ENCODE results near the gene ST3GAL2. TPM values are rescaled to one million over a fixed set of nuclear protein-coding genes. Genes with fewer than 3 reads are reported as not detected.

Gene ST3GAL2
- total RNA-seq, 2 experiments from 2014 or later: 44.6 to 61.0 TPM

DNA sequence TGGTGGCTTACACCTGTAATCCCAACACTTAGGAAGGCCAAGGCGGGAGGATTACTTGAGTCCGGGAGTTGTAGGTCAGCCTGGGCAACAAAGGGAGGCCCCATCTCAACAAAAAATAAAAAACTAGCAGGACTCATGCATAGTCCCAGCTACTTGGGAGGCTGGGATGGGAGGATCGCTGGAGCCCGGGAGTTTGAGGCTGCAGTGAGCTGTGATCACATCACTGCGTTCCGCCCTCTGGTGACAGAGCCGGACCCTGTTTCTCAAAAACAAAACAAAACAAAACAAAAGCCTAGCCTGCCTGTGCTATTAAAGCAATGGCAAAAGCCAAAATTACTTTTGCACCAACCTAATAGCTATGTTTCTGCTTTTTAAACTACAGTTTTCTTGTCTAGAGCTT is 17.0 kb upstream of the ST3GAL2 start:
- peak; percentile 42 for DNase-seq (ENCODE audit: low spot score)
- Histone ChIP-seq H3K27ac (ENCODE audit: low read depth, low read length, poor library complexity, severe bottlenecking) (no peak overlapping the region), H2AFZ (ENCODE audit: low read length) (no peak overlapping the region), H4K20me1 (ENCODE audit: insufficient read depth, low read length) (no peaks in the 10 kb centered on the region), H3K9me2 (ENCODE audit: insufficient read depth, low read length) (no peaks in the 10 kb centered on the region), H3K4me1 (ENCODE audit: insufficient read depth, low read length, poor library complexity, severe bottlenecking) (peaks cover 13% of the 10 kb centered on the region), H3K4me3 (ENCODE audit: low read depth, low read length, poor library complexity, severe bottlenecking) (no peak overlapping the region), H3K36me3 (ENCODE audit: insufficient read depth, low read length) (no peaks in the 10 kb centered on the region), H3K79me2 (ENCODE audit: insufficient read depth, low read depth, low read length) (no peaks in the 10 kb centered on the region), H3K4me2 (ENCODE audit: low read length) (peak overlapping the region; percentile 90; the same call in 1 of the 2 replicates), H3K9me3 (ENCODE audit: low read length) (no peaks in the 10 kb centered on the region)
- POLR2A ChIA-PET: interaction anchor here (0.7 to 2.6 kb wide), 8 partner anchors 9 to 76 kb away, joined by 3 to 9 read pairs (median 3); partner anchors contain the start of gene ST3GAL2
- CTCF ChIA-PET (ENCODE audit: unreplicated experiment): no interaction called here
- intact Hi-C loops (cut with micrococcal nuclease; ENCODE audit: unreplicated experiment): loop anchor here (2.0 kb wide), 2 partner anchors 17 to 51 kb away; partner anchors contain the start of gene ST3GAL2
- TF ChIP-seq, protein P1, sequence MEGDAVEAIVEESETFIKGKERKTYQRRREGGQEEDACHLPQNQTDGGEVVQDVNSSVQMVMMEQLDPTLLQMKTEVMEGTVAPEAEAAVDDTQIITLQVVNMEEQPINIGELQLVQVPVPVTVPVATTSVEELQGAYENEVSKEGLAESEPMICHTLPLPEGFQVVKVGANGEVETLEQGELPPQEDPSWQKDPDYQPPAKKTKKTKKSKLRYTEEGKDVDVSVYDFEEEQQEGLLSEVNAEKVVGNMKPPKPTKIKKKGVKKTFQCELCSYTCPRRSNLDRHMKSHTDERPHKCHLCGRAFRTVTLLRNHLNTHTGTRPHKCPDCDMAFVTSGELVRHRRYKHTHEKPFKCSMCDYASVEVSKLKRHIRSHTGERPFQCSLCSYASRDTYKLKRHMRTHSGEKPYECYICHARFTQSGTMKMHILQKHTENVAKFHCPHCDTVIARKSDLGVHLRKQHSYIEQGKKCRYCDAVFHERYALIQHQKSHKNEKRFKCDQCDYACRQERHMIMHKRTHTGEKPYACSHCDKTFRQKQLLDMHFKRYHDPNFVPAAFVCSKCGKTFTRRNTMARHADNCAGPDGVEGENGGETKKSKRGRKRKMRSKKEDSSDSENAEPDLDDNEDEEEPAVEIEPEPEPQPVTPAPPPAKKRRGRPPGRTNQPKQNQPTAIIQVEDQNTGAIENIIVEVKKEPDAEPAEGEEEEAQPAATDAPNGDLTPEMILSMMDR (conservative IDR thresholded peaks at IDR 0.05; ENCODE audit: low read length): peak; percentile 72
- TF ChIP-seq EZH2phosphoT487 (IDR thresholded peaks at IDR 0.05; ENCODE audit: borderline replicate concordance, low read depth, low read length): no peak
- no TSS peak for BruUV-seq (replicated peaks)

DNA sequence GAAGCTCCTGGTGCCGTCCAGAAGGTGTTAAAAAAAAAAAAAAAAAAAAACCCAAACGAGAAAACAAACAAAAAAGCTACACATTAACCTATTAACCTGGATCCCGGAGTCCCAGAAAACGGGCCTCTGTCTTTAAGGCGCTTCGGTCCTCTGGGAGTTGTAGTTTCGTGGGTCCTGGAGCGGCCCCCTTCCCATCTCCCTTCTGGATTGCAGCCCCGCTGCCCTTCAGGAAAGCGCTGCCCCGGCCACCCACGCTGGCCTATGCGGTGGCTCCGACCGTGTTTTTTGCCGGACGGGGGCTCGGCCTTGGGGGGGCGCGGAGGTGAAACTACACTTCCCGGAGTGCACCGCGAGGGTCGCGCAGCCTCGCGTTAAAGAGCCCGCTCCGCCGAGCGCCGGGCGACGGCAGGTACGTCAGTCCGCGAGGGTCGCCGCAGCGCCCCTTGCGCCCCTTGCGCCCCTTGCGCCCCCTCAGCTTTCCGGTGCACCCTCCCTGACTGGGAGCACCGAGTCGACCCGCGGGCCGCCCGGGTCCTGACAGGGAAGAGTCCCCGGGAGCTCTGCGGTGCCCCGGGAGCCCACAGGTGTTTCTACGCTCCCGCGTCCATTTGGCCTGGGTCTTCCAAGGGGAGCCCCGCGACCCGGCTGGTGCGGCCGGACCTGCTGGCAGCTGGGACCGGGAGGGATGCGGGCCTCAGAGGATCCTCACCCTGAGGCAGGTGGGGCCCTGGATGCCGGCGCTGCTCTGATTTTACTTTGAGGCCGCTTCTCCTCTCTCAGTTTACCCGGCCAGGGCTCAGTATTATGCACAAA is 15.5 kb upstream of the ST3GAL2 start, which contains the start of gene FCSK:
TSS of gene FCSK (plus strand) at position 374 of the 813 bp plus-strand sequence. CDS start 8,596 bp downstream, outside the sequence.
- DNase-seq (ENCODE audit: low spot score): peak; percentile 90
- intact Hi-C loops (cut with micrococcal nuclease; ENCODE audit: unreplicated experiment): loop anchor here (1.0 to 2.0 kb wide), 4 partner anchors 16 to 73 kb away; partner anchors contain the start of gene ST3GAL2
- H3K79me2 ChIP-seq (ENCODE audit: insufficient read depth, low read depth, low read length): no peaks in the 10 kb centered on the region
- peaks cover 11% of the 10 kb centered on the region for H3K4me1 ChIP-seq (ENCODE audit: insufficient read depth, low read length, poor library complexity, severe bottlenecking)
- TF ChIP-seq, protein P1 (conservative IDR thresholded peaks at IDR 0.05; ENCODE audit: low read length): peak; percentile 67
- TF ChIP-seq EZH2phosphoT487 (IDR thresholded peaks at IDR 0.05; ENCODE audit: borderline replicate concordance, low read depth, low read length): no peak
- H3K27ac ChIP-seq (ENCODE audit: low read depth, low read length, poor library complexity, severe bottlenecking): peak within 1 kb of the TSS; percentile 61
- H3K4me2 ChIP-seq (ENCODE audit: low read length): peak within 1 kb of the TSS; percentile 90
- H3K9me3 ChIP-seq (ENCODE audit: low read length): no peaks in the 10 kb centered on the region
- H3K36me3 ChIP-seq (ENCODE audit: insufficient read depth, low read length): no peaks in the 10 kb centered on the region
- H3K4me3 ChIP-seq (ENCODE audit: low read depth, low read length, poor library complexity, severe bottlenecking): peak within 1 kb of the TSS; percentile 77
- ChIA-PET CTCF (ENCODE audit: unreplicated experiment) (interaction anchor here (0.6 to 1.5 kb wide), 7 partner anchors 15 to 74 kb away, joined by 3 to 6 read pairs (median 3); partner anchors contain the start of gene ST3GAL2), POLR2A (interaction anchor here (0.7 to 2.9 kb wide), 18 partner anchors 12 to 304 kb away, joined by 3 to 19 read pairs (median 6); partner anchors contain the start of genes AARS1, COG4, SF3B3 and ST3GAL2)
- H4K20me1 ChIP-seq (ENCODE audit: insufficient read depth, low read length): no peaks in the 10 kb centered on the region
- H2AFZ ChIP-seq (ENCODE audit: low read length): peak within 1 kb of the TSS; percentile 92
- BruUV-seq (replicated peaks): no TSS peak
- H3K9me2 ChIP-seq (ENCODE audit: insufficient read depth, low read length): no peaks in the 10 kb centered on the region

All from OCI-LY7 (cell line).